Smooth muscle cell (in vitro differentiated cells): ENCODE measurements around the gene APP. TPM values are rescaled to one million over a fixed set of nuclear protein-coding genes. Genes with fewer than 3 reads are reported as not detected.

Source experiments
- DNase-seq: peaks from one replicate; lab custom pipeline; 2025; ENCODE audit not compliant: unreplicated experiment; lab: John Stamatoyannopoulos, UW
- H2AFZ ChIP-seq: fragments of 200-600 bp; sonication (generic); 2 replicates; pipeline ENCODE4 v1.6.0; 2016; ENCODE audit warnings: antibody characterized with exemption, low read depth, mild to moderate bottlenecking
- H3F3A ChIP-seq: fragments of 200-600 bp; sonication (generic); 2 replicates; pipeline ENCODE4 v1.6.0; 2017; ENCODE audit warnings: antibody characterized with exemption, low read depth
- H3K27ac ChIP-seq: fragments of 200-600 bp; sonication (generic); 2 replicates; pipeline ENCODE4 v1.5.1; 2016; ENCODE audit warnings: low read depth, mild to moderate bottlenecking
- H3K27me3 ChIP-seq: fragments of 200-600 bp; sonication (generic); 2 replicates; pipeline ENCODE4 v1.6.1; 2016; ENCODE audit warnings: low read depth, mild to moderate bottlenecking
- H3K36me3 ChIP-seq: fragments of 200-600 bp; sonication (generic); 2 replicates; pipeline ENCODE4 v1.5.1; 2016; ENCODE audit warnings: low read depth
- H3K4me1 ChIP-seq: fragments of 200-600 bp; sonication (generic); 2 replicates; pipeline ENCODE4 v1.5.1; 2016; ENCODE audit warnings: low read depth
- H3K4me2 ChIP-seq: fragments of 200-600 bp; sonication (generic); 2 replicates; pipeline ENCODE4 v1.6.0; 2016; ENCODE audit warnings: mild to moderate bottlenecking
- H3K4me3 ChIP-seq: fragments of 200-600 bp; sonication (generic); 2 replicates; pipeline ENCODE4 v1.5.1; 2016; ENCODE audit warnings: mild to moderate bottlenecking
- H3K79me2 ChIP-seq: fragments of 200-600 bp; sonication (generic); 2 replicates; pipeline ENCODE4 v1.6.0; 2016; ENCODE audit warnings: low read depth, mild to moderate bottlenecking
- H3K9ac ChIP-seq: fragments of 200-600 bp; sonication (generic); 2 replicates; pipeline ENCODE4 v1.6.0; 2016; ENCODE audit warnings: low read depth
- H3K9me3 ChIP-seq: fragments of 200-600 bp; sonication (generic); replicated peaks from 2 replicates; pipeline ENCODE4 v1.5.1; 2016; ENCODE audit warnings: low read depth
- H4K20me1 ChIP-seq: fragments of 200-600 bp; sonication (generic); 2 replicates; pipeline ENCODE4 v1.6.0; 2016; ENCODE audit warnings: low read depth
- WGBS: methylation state at CpG from one replicate; pipeline ENCODE4 v1.1.7; 2016; ENCODE audit warnings: low lambda C conversion rate; 5-methylcytosine and 5-hydroxymethylcytosine counted together
- polyA plus RNA-seq: library from polyadenylated mRNA; unstranded; fragments of >200 nt; fragmentation: Nextera tagmentation; extraction: Ambion mirVana; gene quantifications from 2 replicates; pipeline ENCODE4 v1.2.1, GENCODE V29; 2016
- total RNA-seq: library from RNA; depleted of rRNA; stranded (reverse); fragments of >200 nt; gene quantifications from 2 replicates; pipeline ENCODE4 v1.2.3, GENCODE V29; 2014
- TF ChIP-seq, protein P1 (sequence below): fragments of 200-600 bp; sonication (generic); IDR thresholded peaks from 2 replicates; pipeline ENCODE4 v1.5.1; 2017; ENCODE audit warnings: borderline replicate concordance, mild to moderate bottlenecking, antibody characterized with exemption; ENCODE audit not compliant: insufficient read depth, poor library complexity, severe bottlenecking

Gene APP
- total and polyA plus RNA-seq, 2 experiments from 2014 or later, result 65.3 to 459 TPM

DNA sequence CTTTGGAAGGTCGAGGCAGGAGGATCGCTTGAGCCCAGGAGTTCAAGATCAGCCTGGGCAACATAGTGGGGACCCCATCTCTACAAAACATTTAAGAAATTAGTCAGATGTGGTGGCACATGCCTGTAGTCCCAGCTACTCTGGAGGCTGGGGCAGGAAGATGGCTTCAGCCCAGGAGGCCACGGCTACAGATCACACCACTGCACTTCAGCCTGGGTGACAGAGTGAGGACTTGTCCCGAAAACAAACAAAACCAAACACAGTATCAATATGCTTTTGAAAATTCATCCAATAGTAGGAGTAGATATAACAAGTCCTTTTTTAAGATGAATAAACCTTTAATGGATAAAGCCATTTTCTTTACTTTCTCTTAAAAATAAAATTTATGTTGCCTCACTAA, 8.5 kb downstream of the APP start:
- Histone ChIP-seq H3K9me3 (no peaks in the 10 kb centered on the region), H3K79me2 (peaks cover 100% of the 10 kb centered on the region), H3K4me2 (no peak overlapping the region), H3K4me3 (no peak overlapping the region), H4K20me1 (peaks cover 99% of the 10 kb centered on the region), H3K9ac (no peak overlapping the region), H3K36me3 (no peaks in the 10 kb centered on the region), H3K27me3 (no peaks in the 10 kb centered on the region), H3K27ac (no peak overlapping the region), H3F3A (no peaks in the 10 kb centered on the region), H2AFZ (no peak overlapping the region), H3K4me1 (peaks cover 18% of the 10 kb centered on the region)
- DNase-seq, result no peak
- 98% methylated on average over 4 of the region's 4 CpGs for WGBS
- TF ChIP-seq, protein P1, sequence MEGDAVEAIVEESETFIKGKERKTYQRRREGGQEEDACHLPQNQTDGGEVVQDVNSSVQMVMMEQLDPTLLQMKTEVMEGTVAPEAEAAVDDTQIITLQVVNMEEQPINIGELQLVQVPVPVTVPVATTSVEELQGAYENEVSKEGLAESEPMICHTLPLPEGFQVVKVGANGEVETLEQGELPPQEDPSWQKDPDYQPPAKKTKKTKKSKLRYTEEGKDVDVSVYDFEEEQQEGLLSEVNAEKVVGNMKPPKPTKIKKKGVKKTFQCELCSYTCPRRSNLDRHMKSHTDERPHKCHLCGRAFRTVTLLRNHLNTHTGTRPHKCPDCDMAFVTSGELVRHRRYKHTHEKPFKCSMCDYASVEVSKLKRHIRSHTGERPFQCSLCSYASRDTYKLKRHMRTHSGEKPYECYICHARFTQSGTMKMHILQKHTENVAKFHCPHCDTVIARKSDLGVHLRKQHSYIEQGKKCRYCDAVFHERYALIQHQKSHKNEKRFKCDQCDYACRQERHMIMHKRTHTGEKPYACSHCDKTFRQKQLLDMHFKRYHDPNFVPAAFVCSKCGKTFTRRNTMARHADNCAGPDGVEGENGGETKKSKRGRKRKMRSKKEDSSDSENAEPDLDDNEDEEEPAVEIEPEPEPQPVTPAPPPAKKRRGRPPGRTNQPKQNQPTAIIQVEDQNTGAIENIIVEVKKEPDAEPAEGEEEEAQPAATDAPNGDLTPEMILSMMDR, result no peak

DNA sequence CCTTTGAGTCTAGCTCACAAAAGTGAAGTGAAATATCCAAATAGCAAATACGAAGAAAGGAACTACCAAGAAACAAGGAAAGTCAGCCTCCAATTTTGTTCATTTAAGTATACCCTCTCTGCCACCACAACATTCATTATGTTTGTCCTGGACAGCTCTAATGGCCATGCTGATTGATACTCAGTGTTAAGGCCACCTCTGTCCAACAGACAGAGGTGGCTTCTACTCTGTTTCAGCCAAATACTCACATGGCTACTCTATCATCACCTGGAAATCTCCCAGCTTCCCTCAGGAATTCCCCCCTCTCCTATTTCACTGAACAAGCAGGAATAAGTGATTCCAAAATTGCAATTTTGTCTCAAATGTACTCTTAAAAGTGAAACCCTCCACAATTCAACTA, 10.7 kb downstream of the APP start:
- Histone ChIP-seq H3K36me3 (no peaks in the 10 kb centered on the region), H3K9me3 (no peaks in the 10 kb centered on the region), H2AFZ (no peak overlapping the region), H3K4me1 (peaks cover 8% of the 10 kb centered on the region), H3K4me2 (no peak overlapping the region), H3K9ac (no peak overlapping the region), H4K20me1 (peaks cover 99% of the 10 kb centered on the region), H3K27me3 (no peaks in the 10 kb centered on the region), H3K79me2 (peaks cover 100% of the 10 kb centered on the region), H3K27ac (no peak overlapping the region), H3K4me3 (no peak overlapping the region), H3F3A (no peaks in the 10 kb centered on the region)
- no peak for DNase-seq
- TF ChIP-seq, protein P1, result no peak
- WGBS, result 96% methylated on average over 1 of the region's 1 CpG

DNA sequence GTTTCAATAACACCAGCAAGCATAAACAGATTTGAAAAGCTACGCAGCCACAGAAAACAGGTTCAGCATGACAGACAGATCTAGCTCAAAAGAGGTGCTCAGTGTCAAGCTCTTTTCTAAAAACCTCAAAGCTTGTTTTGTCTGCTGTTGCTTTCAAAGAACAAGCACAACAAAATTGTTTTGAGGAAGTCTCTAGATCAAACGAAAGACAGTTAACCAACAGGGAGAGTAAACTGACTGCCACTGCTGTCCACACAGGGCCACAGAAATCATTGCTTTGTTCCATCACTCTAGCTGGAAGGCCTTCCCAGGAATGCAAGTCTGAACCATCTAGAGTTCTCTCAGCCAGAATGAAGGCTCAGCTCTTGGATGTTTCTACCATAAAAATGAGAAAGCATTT, 12.8 kb downstream of the APP start:
- Histone ChIP-seq H4K20me1 (peaks cover 100% of the 10 kb centered on the region), H2AFZ (no peak overlapping the region), H3K27ac (peak overlapping the region; percentile 59), H3K9me3 (no peaks in the 10 kb centered on the region), H3K79me2 (peaks cover 100% of the 10 kb centered on the region), H3K36me3 (no peaks in the 10 kb centered on the region), H3K4me2 (peak overlapping the region; percentile 6), H3F3A (no peaks in the 10 kb centered on the region), H3K27me3 (no peaks in the 10 kb centered on the region), H3K4me3 (no peak overlapping the region), H3K4me1 (peaks cover 8% of the 10 kb centered on the region), H3K9ac (no peak overlapping the region)
- WGBS, result 68% methylated on average over 2 of the region's 2 CpGs
- TF ChIP-seq, protein P1, result no peak
- no peak for DNase-seq

DNA sequence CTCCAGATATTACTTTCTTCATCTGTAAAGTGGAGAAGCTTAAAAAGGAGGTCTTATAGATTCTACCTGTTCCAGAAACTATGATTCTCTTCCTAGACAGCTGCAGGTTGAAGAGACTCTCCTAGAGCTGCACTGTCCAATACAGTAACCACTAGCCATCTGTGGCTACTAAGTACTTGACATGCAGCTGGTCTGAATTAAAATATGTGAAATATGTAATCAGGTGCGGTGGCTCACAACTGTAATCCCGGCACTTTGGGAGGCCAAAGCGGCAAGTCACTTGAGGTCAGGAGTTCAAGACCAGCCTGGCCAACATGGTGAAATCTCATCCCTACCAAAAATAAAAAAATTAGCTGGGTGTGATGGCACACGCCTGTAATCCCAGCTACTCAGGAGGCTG, 15.8 kb downstream of the APP start:
- Histone ChIP-seq H3F3A (no peaks in the 10 kb centered on the region), H4K20me1 (peaks cover 99% of the 10 kb centered on the region), H3K4me2 (no peak overlapping the region), H3K27ac (no peak overlapping the region), H3K9me3 (no peaks in the 10 kb centered on the region), H3K9ac (no peak overlapping the region), H3K79me2 (peaks cover 99% of the 10 kb centered on the region), H3K36me3 (no peaks in the 10 kb centered on the region), H3K4me3 (no peak overlapping the region), H3K4me1 (peaks cover 13% of the 10 kb centered on the region), H3K27me3 (no peaks in the 10 kb centered on the region), H2AFZ (no peak overlapping the region)
- TF ChIP-seq, protein P1, result no peak
- 95% methylated on average over 4 of the region's 4 CpGs for WGBS
- DNase-seq, result no peak
